Placental epithelial cell (primary cell): ENCODE measurements around the gene LYSMD4. TPM values are rescaled to one million over a fixed set of nuclear protein-coding genes. Genes with fewer than 3 reads are reported as not detected.

Experiments
- small RNA-seq: library from RNA; depleted of rRNA; stranded (forward); fragments of <200 nt; gene quantifications from one replicate; pipeline ENCODE3, GENCODE V24; 2012
- total RNA-seq: library from RNA; depleted of rRNA; stranded (reverse); fragments of >200 nt; gene quantifications from 2 replicates; pipeline ENCODE4 v1.2.3, GENCODE V29; 2012

Gene LYSMD4
- 12.3 and 14.9 TPM in 2 replicates for total RNA-seq

GRCh38 chr15:99733268-99734039 lies at the start of gene LYSMD4:
LYSMD4 (minus strand) TSS chr15:99733437; CDS start chr15:99731999, 1,438 bp downstream.

Small RNAs within 50 kb of the gene (small RNA-seq; reads per million reads assigned to genes)
- not detected for gene RF00019

Other genes starting within 250 kb of the LYSMD4 start
- gene MEF2A, start 167.5 kb downstream of the LYSMD4 start, total RNA-seq = 31.0 and 34.8 TPM in 2 replicates